Measurements from ENCODE around the gene PLXNA4.

PLXNA4 gene

GRCh38 chr7:132386201-132386681 is 190.0 kb downstream of the PLXNA4 start:
- DNase-seq (ENCODE audit: low read depth): no peak

DNA sequence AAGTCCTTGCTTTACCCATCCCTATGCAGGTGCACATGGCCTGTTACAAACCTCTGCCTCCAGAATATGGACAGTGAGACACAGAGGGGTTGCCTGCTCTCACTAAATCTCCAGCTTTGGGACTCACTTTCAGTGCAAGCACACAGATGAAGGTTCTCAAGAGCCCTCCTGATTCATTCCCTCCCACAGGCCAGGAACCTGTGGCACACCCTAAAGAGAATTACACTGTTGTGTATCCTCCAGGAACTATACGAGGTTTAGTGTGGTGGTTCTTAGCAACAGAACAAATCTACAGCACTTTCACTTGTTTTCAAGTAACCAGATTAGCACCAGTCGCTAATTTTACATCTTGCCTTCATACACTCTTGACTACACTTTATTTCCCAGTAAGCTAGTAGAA is 192.3 kb downstream of the PLXNA4 start:
- DNase-seq (ENCODE audit: low read depth): no peak

DNA sequence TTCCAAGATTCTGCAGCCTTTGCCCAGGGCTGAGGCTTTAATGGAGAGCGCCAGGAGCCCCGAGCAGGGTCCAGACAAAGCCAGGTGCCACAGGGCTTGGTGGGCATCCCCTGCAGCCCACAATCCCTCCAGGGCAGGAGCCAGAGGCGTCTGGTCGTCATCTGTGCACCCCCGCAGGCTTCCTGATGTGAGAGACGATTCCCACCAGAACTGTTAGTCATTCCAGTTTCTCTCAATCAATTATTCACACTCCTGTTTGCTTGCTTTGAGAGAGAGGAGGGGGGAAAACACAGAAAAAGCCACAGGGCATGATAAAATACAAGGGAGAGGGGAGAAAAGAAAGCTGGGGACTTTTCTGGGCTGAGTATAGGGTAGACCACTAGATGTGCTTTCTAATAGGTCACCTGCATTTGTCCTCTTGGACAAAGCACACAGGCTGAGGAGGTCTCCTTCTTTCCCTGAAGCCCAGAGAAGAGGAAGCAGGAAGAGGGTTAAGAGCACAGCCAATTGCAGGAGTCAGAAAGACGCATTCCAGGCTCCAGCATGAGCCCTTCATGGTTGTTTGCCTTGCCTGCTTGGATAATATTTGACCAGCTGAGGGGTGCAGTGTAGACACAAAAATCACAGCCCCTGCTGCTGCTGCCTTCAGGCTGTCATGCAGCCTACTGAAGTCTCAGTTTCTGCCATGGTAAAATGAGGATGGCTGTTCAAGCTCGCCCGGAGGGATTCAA is 194.4 kb downstream of the PLXNA4 start:
- DNase-seq (ENCODE audit: low read depth): no peak

DNA sequence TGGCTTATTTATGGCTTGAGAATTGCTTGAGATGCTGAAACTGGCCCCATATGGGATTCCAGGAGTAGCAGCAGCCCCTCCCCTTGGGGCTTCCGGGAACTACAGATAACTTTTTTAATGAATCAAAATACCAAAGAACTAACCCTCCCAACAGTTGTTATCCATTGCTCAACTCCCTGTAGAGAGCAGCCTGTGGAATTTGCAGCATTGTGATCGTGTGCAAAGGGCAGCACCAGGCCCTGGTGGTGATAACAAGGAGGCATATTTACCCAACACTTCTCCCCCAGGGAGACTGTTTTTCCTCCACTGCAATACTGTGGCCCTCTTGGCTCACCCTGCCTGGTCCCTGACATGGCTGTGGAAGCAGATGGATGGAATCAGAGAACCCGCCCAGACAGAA is 196.2 kb downstream of the PLXNA4 start:
- DNase-seq (ENCODE audit: low read depth): no peak

- no peak for DNase-seq (ENCODE audit: low read depth)
Measured at GRCh38 chr7:132379292-132379691, 197.0 kb downstream of the PLXNA4 start.

DNA sequence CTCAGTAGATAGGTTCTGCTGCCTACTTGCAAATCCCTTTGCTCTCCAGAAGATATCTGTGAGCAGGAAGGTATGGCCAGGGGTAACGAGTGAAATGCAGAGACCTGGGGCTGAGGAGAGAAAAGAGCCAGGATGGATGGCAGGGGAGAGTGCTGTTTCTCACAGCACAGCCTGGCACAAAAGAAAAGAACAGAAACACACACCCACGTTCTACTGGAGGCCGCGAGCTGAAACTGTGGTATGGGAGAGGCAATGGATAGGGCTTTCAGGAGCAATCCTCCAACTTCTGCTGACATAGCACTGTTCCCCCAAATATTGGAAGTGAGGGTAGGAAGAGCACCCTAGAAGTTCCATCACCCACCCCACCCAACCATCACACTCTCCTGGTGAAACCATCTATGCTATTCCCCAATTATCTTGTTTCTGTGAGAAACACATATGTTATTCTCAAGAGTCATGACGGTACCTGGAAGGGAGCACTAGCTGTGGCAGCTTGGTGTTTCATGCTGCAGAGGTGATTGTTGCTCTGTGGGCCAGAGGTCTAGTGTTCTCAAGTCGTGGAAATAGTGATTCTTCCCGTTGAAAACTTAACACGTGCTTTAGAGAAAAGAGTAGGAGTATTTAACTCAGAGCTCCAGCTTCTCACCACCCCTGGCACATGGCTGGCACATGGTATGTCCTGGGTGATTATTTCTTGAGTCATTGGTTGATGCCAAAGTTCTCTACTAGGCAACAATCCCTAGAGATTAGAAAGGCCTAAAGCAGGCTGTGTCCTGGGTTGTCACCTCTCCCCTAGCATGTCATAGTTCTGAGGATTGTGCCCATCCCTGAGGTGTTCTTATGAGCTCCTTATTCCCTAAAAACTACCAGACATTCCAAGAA is 198.3 kb downstream of the PLXNA4 start:
- DNase-seq (ENCODE audit: low read depth): no peak

- no peak for DNase-seq (ENCODE audit: low read depth)
Measured at GRCh38 chr7:132377015-132377414, 199.3 kb downstream of the PLXNA4 start.

DNA sequence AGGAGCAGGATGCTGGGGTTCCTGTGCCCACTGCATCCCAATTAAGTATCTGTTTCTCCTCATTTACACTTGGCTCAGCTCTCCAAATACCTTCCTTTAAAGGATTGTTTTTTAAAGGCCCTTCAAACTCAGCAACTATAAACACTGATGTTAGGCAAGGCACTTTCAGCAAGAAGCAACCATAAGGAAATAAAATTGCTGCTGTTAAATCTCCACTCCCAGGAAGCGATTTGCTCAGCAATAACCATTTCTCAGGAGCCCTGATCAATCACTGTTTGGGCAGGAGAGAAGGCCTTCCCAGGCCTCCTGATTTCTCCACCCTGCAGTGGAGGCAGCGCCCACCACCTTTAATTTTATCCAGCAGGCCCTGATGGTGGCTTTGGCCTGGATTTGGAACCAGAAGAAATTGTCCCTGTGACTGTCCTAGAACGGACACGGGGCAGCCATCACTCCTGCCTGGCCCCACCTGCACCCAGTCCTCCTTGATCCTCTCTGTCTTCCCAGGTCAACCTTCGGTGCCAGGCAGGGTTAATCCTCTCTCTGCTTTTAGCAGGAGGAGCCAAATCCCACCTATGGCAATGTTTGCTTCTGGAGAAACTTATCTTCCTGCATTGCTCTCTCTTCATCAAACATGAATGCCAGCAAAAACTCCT is 199.8 kb downstream of the PLXNA4 start:
- no peak for DNase-seq (ENCODE audit: low read depth)

- no peak for DNase-seq (ENCODE audit: low read depth)
Measured at GRCh38 chr7:132373879-132374278, 202.4 kb downstream of the PLXNA4 start.

DNA sequence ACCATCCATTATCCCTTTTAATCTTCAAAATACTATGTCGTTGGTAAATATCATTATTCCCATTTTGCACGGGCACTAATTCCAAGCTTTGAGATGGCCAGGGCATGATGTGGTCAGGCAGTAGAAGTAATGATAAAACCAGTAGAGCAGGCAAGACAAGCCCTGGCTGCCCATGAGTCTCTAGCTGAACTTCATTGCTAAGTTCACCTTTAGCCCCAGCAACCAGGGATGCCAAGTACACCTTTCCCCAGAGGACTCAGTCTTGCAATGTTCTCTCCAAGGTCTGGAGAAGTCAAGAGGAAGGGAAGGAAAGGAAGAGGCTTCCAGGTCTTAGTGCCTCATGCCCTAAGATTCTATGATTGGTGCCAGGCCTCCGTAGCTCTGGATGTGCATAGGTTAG is 203.2 kb downstream of the PLXNA4 start:
- no peak for DNase-seq (ENCODE audit: low read depth)

DNA sequence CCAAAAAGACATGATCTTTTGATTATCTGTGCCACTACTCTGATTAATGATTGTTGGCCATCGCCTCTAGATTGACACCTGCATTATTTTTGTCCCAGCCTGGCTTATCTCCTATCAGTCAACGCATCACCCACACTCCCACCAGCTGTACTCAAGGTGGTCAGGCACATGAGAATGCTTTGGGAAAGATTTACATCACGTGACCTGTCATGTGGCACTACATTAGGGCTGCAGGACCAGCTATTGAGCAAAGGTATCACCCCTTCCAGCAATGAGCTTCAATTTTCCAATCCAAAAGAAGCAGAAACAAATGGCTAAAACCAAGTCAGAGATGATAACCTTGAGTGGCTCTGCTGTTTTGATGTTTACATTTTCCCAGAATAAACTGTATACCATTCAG is 204.3 kb downstream of the PLXNA4 start:
- no peak for DNase-seq (ENCODE audit: low read depth)

GRCh38 chr7:132368246-132368900 is 207.9 kb downstream of the PLXNA4 start:
- DNase-seq (ENCODE audit: low read depth): no peak

DNA sequence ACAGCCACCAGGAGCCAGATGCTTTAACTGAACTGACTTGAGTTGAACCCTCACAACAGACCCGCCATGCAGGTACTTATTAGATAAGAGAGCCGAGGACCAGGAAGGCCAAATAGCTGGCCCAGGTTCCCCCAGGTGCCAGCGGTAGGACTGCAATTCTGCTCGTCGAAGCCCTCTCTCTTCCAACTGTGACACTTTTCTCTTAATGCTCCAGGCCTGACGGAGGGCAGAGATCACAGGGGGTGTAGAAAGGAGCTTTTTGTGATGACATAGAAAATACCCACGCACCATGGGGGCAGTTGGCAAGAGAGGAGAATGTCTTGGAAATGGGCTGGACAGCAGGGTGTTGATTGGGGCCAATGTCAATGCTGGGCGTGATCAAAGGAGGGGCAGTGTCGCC is 208.5 kb downstream of the PLXNA4 start:
- no peak for DNase-seq (ENCODE audit: low read depth)

GRCh38 chr7:132367004-132367403 is 209.3 kb downstream of the PLXNA4 start:
- no peak for DNase-seq (ENCODE audit: low read depth)

GRCh38 chr7:132364226-132364625 is 212.0 kb downstream of the PLXNA4 start:
- no peak for DNase-seq (ENCODE audit: low read depth)

DNA sequence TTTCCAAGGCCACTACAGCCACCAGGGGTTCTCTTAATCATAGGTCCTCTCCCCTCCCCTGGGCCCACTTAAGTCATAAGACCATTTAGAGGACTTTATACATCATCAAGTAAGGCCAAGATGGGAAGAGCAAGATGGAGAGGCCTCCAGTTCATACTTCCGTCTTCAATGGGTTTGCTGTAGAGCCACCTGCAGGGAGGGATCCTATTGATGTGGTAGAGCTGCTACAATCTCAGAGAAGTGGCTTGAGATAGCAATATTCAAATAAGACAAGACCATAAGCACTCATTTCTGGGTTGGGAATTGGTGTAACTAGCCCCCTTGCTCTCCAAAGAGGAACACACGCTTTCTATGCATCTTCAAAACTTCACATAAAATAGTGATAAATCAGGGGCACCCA is 214.2 kb downstream of the PLXNA4 start:
- no peak for DNase-seq (ENCODE audit: low read depth)

DNA sequence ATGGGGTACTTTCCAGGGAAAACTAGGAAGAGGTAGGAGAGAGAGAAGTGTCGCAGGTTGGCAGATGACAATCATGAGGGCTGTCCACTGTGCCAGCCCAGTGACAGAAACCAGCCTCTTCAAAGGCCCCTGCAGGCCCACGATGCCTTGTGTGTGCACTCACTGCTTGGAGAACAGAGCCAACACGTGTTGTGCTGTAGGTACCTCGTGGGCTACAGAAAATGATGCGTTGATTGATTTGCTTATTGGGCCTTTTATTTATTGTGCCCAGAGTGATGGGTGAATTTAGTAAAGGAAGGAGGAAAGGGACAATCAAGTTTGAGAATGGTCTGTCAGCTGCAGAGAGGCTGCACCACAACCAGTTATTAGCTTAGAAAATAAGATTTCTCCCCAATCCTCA is 215.1 kb downstream of the PLXNA4 start:
- no peak for DNase-seq (ENCODE audit: low read depth)

GRCh38 chr7:132359743-132360142 is 216.5 kb downstream of the PLXNA4 start:
- no peak for DNase-seq (ENCODE audit: low read depth)

DNA sequence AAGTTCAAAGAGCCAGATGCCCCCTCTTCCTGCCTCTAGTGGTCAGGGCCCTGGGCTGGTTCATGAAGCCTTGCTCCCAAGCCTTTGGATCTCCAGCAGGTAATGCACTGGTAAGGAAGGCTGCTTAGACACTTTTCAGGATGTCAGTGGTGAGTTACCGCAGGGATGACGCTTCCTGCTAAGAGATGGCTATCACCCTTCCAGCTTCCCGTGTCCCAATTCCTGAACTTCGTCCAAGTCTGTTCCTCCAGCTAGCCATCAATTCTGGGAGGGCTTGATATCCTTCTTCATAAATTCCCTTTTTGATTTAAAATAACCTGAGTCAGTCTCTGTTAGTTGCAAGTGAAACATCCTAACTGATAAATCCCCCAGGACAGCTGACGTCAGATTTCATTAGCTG is 221.2 kb downstream of the PLXNA4 start:
- no peak for DNase-seq (ENCODE audit: low read depth)

GRCh38 chr7:132354527-132354926 is 221.7 kb downstream of the PLXNA4 start:
- DNase-seq (ENCODE audit: low read depth): no peak

DNA sequence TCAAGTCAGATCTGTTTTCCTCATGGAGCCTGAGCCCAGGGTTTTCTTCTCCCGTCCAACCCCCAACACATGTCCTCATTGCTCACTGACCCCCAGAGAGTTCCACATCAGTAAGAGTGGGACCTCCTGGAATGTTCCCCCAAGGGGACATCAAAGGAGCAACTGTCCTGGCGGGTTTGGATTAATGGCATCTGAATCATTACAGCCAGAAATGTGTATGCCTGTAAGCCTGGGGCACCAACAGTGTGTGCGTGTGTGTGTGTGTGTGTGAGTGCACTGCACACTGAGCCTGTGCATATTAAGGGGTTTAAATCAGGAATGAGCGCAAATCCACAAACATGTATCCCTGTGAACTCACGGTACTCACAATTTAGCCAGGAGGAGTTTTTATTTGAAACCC is 222.3 kb downstream of the PLXNA4 start:
- DNase-seq (ENCODE audit: low read depth): no peak

DNA sequence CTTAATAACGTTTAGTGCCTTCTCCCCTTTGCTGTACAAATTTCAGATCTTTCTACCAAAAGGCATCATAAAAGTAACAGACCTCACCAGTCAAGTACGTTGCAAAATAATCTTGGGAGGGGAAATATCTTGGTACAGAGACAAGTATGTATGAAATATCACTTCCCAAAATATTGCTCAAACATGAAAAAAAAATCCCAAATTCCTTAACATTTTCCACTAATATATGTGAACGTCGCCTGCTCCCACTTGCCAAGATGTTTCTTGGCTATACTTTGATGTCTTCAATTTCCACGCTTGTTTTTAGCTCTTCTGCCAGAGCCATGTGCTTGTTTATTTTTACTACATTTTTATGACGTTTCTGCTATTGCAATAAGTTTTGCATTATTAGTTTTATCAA is 223.5 kb downstream of the PLXNA4 start:
- DNase-seq (ENCODE audit: low read depth): no peak
